HEK293 (cell line): ENCODE measurements around the gene ASB6.

Experiments
- CTCF ChIP-seq: fragments of 450-650 bp; formaldehyde crosslinking; IDR thresholded peaks from 2 replicates; pipeline ENCODE4 v1.5.1; 2016; ENCODE audit warnings: missing biosample characterization, missing genetic modification characterization
- ZEB2 ChIP-seq: fragments of 450-650 bp; formaldehyde crosslinking; IDR thresholded peaks from 2 replicates; pipeline ENCODE4 v1.5.1; 2016; ENCODE audit warnings: missing biosample characterization, missing genetic modification characterization
- ZNF48 ChIP-seq: fragments of 450-650 bp; formaldehyde crosslinking; IDR thresholded peaks from 2 replicates; pipeline ENCODE4 v1.5.1; 2016; ENCODE audit warnings: missing biosample characterization, missing genetic modification characterization

GRCh38 chr9:129688285-129689043 is 46.5 kb upstream of the ASB6 start:
- TF ChIP-seq ZEB2 (tag by site-specific recombination): no peak
- TF ChIP-seq ZNF48 (tag by site-specific recombination): no peak
- TF ChIP-seq CTCF (tag by site-specific recombination): no peak; the same call in 1 of the 2 replicates
